ENCODE measurements around the gene TOX2.

- TF ChIP-seq CTCF (tag by site-specific recombination; IDR thresholded peaks at IDR 0.05) (no peak), ZNF341 (tag by site-specific recombination; IDR thresholded peaks at IDR 0.05; ENCODE audit: low read depth) (no peak), ZNF704 (tag by site-specific recombination; IDR thresholded peaks at IDR 0.05) (no peak), ZNF449 (tag by site-specific recombination; IDR thresholded peaks at IDR 0.05) (no peak)
Observed at GRCh38 chr20:44106615-44107014, 192.0 kb downstream of the TOX2 start.

All from HEK293 (cell line).